Panc1 (cell line): Measurements from ENCODE around the gene MIEN1. TPM values are rescaled to one million over a fixed set of nuclear protein-coding genes. Genes with fewer than 3 reads are reported as not detected.

Experiments used
- ATAC-seq: fragments of 200-7000 bp; cut with Tn5 transposase; 2 replicates; pipeline ENCODE4 v1.9.1; 2020; ENCODE audit warnings: mild to moderate bottlenecking, moderate library complexity
- BruUV-seq: library from RNA; stranded (reverse); fragments of 400-500 nt; replicated peaks from 2 replicates; lab custom pipeline; 2021; lab: Mats Ljungman, UMichigan
- CTCF ChIA-PET: fragments of 300-600 bp; sonication (Branson Sonifier 250); formaldehyde crosslinking; loops from one replicate; lab custom pipeline; 2022; ENCODE audit warnings: antibody characterized with exemption; lab: Charles Lee
- POLR2A ChIA-PET: fragments of 300-600 bp; sonication (Branson Sonifier 250); formaldehyde crosslinking; loops from one replicate; lab custom pipeline; 2022; ENCODE audit warnings: antibody characterized with exemption; lab: Charles Lee
- DNase-seq: peaks from one replicate; pipeline ENCODE4 v3.0.0-alpha.2; 2010; ENCODE audit warnings: low read depth, low spot score
- H3K27ac ChIP-seq: 2 replicates; pipeline ENCODE4 v1.5.1; 2011; ENCODE audit warnings: mild to moderate bottlenecking, low read length, inconsistent platforms
- H3K27me3 ChIP-seq: fragments of 200-500 bp; sonication (Bioruptor generic); 2 replicates; pipeline ENCODE4 v1.6.0; 2014; ENCODE audit warnings: low read length, inconsistent platforms; ENCODE audit not compliant: control insufficient read depth, insufficient read depth
- H3K36me3 ChIP-seq: fragments of 200-500 bp; sonication (Bioruptor generic); 2 replicates; pipeline ENCODE4 v1.5.1; 2014; ENCODE audit warnings: inconsistent platforms, mild to moderate bottlenecking, low read length, moderate library complexity; ENCODE audit not compliant: control insufficient read depth, insufficient read depth
- H3K4me1 ChIP-seq: 2 replicates; pipeline ENCODE4 v1.5.1; 2011; ENCODE audit warnings: inconsistent platforms, mild to moderate bottlenecking, low read length, moderate library complexity; ENCODE audit not compliant: control insufficient read depth, insufficient read depth
- H3K4me3 ChIP-seq, 2 experiments: 2 replicates each; pipeline ENCODE4 v1.5.1; 2011 to 2012; ENCODE audit warnings: low read depth in 2 of 2, low read length in 2 of 2, mild to moderate bottlenecking in 2 of 2, inconsistent platforms in 1 of 2, moderate library complexity in 1 of 2
- H3K9me3 ChIP-seq: fragments of 200-500 bp; sonication (Bioruptor generic); 2 replicates; pipeline ENCODE4 v1.5.1; 2014; ENCODE audit warnings: low read depth, mild to moderate bottlenecking, inconsistent platforms, low read length, moderate library complexity; ENCODE audit not compliant: control insufficient read depth, insufficient read depth
- CTCF ChIP-seq: fragments of 450-650 bp; IDR thresholded peaks from 2 replicates; pipeline ENCODE4 v1.5.1; 2017; ENCODE audit warnings: mild to moderate bottlenecking
- POLR2AphosphoS5 ChIP-seq: IDR thresholded peaks from 2 replicates; pipeline ENCODE4 v1.6.1; 2012; ENCODE audit warnings: mild to moderate bottlenecking, low read depth, low read length, moderate library complexity
- SIN3A ChIP-seq: IDR thresholded peaks from 2 replicates; pipeline ENCODE4 v1.6.1; 2012; ENCODE audit warnings: low read depth, mild to moderate bottlenecking, low read length, moderate library complexity, borderline replicate concordance; ENCODE audit not compliant: insufficient read depth
- TCF7L2 ChIP-seq: IDR thresholded peaks from 2 replicates; pipeline ENCODE4 v1.6.1; 2011; ENCODE audit warnings: mild to moderate bottlenecking, low read depth, low read length, inconsistent platforms
- in situ Hi-C: cut with HindIII; loops from 2 replicates; pipeline ENCODE4 v1.10.0; 2016; ENCODE audit warnings: low sequenced_read_pairs, low pct_unique_long_range_greater_than_20kb
- intact Hi-C: fragments of 100-400 bp; cut with micrococcal nuclease; formaldehyde crosslinking; loops from one replicate; pipeline ENCODE4 v1.10.0; 2022; ENCODE audit not compliant: unreplicated experiment
- total RNA-seq: library from RNA; stranded (reverse); gene quantifications from one replicate; pipeline ENCODE4 v1.2.1, GENCODE V29; 2021; ENCODE audit not compliant: unreplicated experiment
- TF ChIP-seq, protein P1 (sequence below), 2 experiments: IDR thresholded peaks; 2 replicates each; pipeline ENCODE4 v1.6.1; 2011 to 2012; ENCODE audit warnings: low read depth in 2 of 2, control low read depth in 1 of 2, low read length in 1 of 2, mild to moderate bottlenecking in 1 of 2, moderate library complexity in 1 of 2; ENCODE audit not compliant: insufficient read depth in 1 of 2

MIEN1 gene
- total RNA-seq, 1 experiment from 2014 or later, result 103 TPM

DNA sequence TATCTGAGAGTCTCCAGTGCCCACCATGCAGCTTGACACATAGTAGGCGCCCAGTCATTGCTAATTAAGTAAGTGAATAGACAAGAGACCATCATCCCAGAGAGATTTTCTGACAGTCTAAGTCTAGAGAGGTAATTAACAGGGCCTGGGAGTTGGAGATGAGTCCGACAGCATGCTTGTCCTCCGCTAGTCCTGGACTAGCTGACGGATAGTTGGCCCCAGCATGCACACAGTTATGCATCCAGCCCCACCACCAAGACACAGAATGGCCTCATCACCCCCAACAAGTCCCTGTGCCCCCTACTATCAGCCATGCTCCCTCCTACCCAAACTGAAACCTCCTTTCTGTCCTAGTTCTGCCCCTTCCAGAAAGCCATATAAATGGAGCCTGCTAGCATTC lies 17.4 kb upstream of the MIEN1 start:
- ATAC-seq (no peak), DNase-seq (no peak)
- no peaks in the 10 kb centered on the region for H3K9me3 ChIP-seq
- ChIA-PET CTCF (no interaction called here), POLR2A (no interaction called here)
- intact Hi-C loops, result no loop called here
- no peak overlapping the region for H3K4me3 ChIP-seq
- in situ Hi-C loops, result no loop called here
- no peaks in the 10 kb centered on the region for H3K36me3 ChIP-seq
- H3K4me1 ChIP-seq, result no peaks in the 10 kb centered on the region
- TF ChIP-seq CTCF, result no peak
- no peak overlapping the region for H3K27ac ChIP-seq
- no peaks in the 10 kb centered on the region for H3K27me3 ChIP-seq
- no TSS peak for BruUV-seq

DNA sequence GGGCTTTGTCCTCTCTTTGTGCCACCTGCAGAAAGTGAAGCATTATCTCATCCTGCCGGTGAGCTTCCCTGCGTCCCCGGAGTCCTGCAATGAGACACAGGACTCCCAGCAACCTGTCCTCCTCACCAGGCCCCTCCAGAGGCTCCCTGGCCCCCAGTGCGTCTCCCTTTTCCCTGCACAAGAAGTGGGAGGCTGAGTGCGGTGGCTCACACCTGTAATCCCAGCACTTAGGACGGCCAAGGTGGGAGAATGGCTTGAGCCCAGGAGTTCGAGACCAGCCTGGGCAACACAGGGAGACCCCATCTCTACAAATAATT lies 15.8 kb upstream of the MIEN1 start:
- peaks cover 3% of the 10 kb centered on the region for H3K4me1 ChIP-seq
- TF ChIP-seq, protein P1, sequence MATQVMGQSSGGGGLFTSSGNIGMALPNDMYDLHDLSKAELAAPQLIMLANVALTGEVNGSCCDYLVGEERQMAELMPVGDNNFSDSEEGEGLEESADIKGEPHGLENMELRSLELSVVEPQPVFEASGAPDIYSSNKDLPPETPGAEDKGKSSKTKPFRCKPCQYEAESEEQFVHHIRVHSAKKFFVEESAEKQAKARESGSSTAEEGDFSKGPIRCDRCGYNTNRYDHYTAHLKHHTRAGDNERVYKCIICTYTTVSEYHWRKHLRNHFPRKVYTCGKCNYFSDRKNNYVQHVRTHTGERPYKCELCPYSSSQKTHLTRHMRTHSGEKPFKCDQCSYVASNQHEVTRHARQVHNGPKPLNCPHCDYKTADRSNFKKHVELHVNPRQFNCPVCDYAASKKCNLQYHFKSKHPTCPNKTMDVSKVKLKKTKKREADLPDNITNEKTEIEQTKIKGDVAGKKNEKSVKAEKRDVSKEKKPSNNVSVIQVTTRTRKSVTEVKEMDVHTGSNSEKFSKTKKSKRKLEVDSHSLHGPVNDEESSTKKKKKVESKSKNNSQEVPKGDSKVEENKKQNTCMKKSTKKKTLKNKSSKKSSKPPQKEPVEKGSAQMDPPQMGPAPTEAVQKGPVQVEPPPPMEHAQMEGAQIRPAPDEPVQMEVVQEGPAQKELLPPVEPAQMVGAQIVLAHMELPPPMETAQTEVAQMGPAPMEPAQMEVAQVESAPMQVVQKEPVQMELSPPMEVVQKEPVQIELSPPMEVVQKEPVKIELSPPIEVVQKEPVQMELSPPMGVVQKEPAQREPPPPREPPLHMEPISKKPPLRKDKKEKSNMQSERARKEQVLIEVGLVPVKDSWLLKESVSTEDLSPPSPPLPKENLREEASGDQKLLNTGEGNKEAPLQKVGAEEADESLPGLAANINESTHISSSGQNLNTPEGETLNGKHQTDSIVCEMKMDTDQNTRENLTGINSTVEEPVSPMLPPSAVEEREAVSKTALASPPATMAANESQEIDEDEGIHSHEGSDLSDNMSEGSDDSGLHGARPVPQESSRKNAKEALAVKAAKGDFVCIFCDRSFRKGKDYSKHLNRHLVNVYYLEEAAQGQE (IDR thresholded peaks at IDR 0.05; ENCODE audit: insufficient read depth in 1 of 2, low read depth in 2 of 2, low read length in 1 of 2), result no peak
- TF ChIP-seq SIN3A (no peak), TCF7L2 (no peak), POLR2AphosphoS5 (no peak), CTCF (no peak)
- ATAC-seq (no peak), DNase-seq (no peak)
- H3K27me3 ChIP-seq, result no peaks in the 10 kb centered on the region
- H3K36me3 ChIP-seq, result no peaks in the 10 kb centered on the region
- intact Hi-C loops, result no loop called here
- CTCF ChIA-PET, result no interaction called here
- no peaks in the 10 kb centered on the region for H3K9me3 ChIP-seq
- H3K27ac ChIP-seq, result no peak overlapping the region
- no peak overlapping the region for H3K4me3 ChIP-seq
- in situ Hi-C loops, result no loop called here
- POLR2A ChIA-PET, result interaction anchor here (0.6 kb wide), 1 partner anchor 25 kb away, joined by 3 read pairs; no protein-coding TSS in a partner anchor
- no TSS peak for BruUV-seq
